IPS-15b (cell line): ENCODE measurements around the gene SIGLEC1.

Experiments
- H3K27me3 ChIP-seq: one replicate; pipeline ENCODE4 v1.6.1; 2013; ENCODE audit warnings: low read length; ENCODE audit not compliant: control insufficient read depth, insufficient read depth
- H3K36me3 ChIP-seq: one replicate; pipeline ENCODE4 v1.6.1; 2013; ENCODE audit warnings: low read length; ENCODE audit not compliant: control insufficient read depth, insufficient read depth
- H3K4me1 ChIP-seq: one replicate; pipeline ENCODE4 v1.6.1; 2013; ENCODE audit warnings: mild to moderate bottlenecking, low read length; ENCODE audit not compliant: control insufficient read depth, insufficient read depth
- H3K4me3 ChIP-seq: one replicate; pipeline ENCODE4 v1.5.1; 2013; ENCODE audit warnings: low read depth, low read length
- H3K9ac ChIP-seq: one replicate; pipeline ENCODE4 v1.6.1; 2013; ENCODE audit warnings: low read depth, mild to moderate bottlenecking, low read length
- H3K9me3 ChIP-seq: one replicate; pipeline ENCODE4 v1.6.1; 2013; ENCODE audit warnings: mild to moderate bottlenecking, low read length; ENCODE audit not compliant: control insufficient read depth, insufficient read depth

SIGLEC1 gene

DNA sequence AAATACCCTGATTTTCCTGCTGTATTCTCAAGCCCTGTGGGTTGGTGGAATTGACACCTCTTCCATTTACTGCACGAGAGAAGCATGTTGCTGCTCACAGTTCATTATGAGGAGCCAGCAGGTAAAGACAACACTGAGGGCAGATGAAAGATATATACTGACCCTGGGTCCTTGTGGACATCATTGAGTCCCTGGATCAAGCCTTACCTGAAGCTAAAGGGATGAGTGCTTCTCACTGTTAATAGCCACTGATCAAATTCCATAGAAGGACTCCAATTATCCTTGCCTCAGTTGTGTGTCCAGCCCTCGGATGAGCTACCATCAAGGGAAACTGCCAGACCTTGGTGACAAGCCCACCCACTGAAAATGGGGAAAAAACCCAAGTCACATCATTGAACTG is 7.7 kb upstream of the SIGLEC1 start:
- Histone ChIP-seq H3K27me3 (no peaks in the 10 kb centered on the region), H3K4me1 (no peaks in the 10 kb centered on the region), H3K9me3 (no peaks in the 10 kb centered on the region), H3K4me3 (no peak overlapping the region), H3K9ac (no peak overlapping the region), H3K36me3 (no peaks in the 10 kb centered on the region)

DNA sequence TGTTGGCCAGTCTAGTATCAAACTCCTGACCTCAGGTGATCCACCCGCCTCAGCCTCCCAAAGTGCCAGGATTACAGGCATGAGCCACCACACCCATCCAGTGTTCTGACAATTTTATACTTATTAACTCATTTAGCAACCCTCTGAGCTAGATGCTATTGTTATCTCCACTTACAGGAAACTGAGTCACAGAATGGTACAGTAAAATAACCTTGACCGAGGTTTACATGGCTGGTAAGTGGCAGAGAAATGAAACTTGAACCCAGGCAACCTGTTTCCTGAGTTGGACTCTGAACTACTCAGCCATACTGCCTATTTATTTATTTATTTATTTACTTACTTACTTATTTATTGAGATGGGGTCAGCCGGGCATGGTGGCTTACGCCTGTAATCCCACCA is 6.6 kb upstream of the SIGLEC1 start:
- Histone ChIP-seq H3K9ac (no peak overlapping the region), H3K4me1 (no peaks in the 10 kb centered on the region), H3K9me3 (no peaks in the 10 kb centered on the region), H3K36me3 (no peaks in the 10 kb centered on the region), H3K4me3 (no peak overlapping the region), H3K27me3 (no peaks in the 10 kb centered on the region)

DNA sequence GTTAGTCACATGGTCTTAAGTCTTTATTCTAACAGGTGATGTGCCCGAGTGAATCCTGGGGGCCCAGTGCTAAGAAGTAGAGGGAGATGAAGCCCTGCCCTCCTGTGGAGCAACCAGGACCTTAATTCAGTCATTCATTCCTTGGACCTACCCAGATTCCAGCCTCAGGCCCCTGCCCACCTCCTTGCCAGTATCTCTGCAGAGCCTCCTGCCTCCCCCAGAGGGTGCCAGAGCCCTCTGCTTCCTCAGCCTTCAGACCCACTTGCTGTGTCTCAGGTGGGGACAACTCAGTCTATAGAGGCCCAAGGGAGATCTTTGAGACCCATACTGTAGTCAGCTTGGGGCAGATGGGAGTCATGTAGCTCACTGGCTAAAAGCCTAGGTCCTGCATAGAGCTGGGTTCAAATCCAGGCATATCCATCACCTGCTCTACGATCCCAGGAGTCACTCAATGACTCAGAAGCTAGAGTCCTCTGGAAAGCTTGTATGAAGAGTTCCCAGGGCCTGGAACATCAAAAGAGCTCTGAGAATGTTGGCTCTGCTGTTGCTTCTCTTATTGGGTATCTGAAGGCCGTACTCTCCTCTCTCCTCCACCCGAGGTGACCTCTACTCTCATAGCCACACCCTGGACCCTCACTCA is 3.9 kb upstream of the SIGLEC1 start:
- H3K9ac ChIP-seq, result no peak overlapping the region
- H3K4me1 ChIP-seq, result no peaks in the 10 kb centered on the region
- H3K4me3 ChIP-seq, result no peak overlapping the region
- no peaks in the 10 kb centered on the region for H3K36me3 ChIP-seq
- H3K9me3 ChIP-seq, result no peaks in the 10 kb centered on the region
- no peaks in the 10 kb centered on the region for H3K27me3 ChIP-seq

DNA sequence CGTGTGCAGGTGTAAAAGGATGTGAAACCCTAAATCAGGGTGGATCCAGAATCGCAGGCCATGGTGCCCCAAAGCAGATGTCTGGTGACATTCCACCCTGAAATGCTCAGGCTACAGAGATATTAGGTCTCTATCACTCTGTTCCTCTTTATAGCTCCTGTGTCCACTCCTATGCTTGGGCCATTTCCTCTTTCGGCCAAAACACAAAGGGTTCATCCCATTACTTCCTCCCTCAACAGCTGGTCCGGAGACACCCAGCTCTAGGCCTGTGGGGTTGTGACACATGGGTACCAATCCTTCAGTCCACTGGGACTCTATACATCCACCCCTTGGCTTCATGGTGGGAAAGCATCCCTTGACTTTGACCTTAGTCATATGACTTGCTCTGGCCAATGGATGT is 1.7 kb upstream of the SIGLEC1 start:
- Histone ChIP-seq H3K9me3 (no peaks in the 10 kb centered on the region), H3K36me3 (no peaks in the 10 kb centered on the region), H3K27me3 (no peaks in the 10 kb centered on the region), H3K9ac (no peak overlapping the region), H3K4me1 (no peaks in the 10 kb centered on the region), H3K4me3 (no peak overlapping the region)

DNA sequence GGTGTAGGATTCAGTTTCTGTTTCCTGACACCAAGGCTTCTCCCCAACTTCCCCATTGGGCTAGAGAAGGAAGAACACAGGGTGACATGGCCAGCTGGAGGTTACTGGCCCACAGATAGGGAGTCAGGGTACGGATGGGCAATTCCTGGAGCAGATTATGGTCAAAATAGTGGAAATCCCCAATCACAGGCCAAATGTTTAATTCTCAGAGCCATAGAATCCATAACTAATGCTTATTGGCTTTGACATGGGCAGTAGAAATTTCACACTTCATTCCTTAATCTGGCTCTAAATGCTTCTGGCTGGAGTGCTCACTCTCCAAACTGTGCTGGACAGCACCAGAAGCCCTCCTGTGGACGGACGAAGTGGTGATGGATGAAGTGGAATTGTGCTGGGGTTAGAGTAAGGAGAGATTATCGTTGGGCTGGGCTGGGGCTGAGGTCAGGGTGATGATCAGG is 887 bp downstream of the SIGLEC1 start:
- Histone ChIP-seq H3K4me3 (no peak overlapping the region), H3K4me1 (no peaks in the 10 kb centered on the region), H3K9me3 (no peaks in the 10 kb centered on the region), H3K27me3 (no peaks in the 10 kb centered on the region), H3K36me3 (no peaks in the 10 kb centered on the region), H3K9ac (no peak overlapping the region)

DNA sequence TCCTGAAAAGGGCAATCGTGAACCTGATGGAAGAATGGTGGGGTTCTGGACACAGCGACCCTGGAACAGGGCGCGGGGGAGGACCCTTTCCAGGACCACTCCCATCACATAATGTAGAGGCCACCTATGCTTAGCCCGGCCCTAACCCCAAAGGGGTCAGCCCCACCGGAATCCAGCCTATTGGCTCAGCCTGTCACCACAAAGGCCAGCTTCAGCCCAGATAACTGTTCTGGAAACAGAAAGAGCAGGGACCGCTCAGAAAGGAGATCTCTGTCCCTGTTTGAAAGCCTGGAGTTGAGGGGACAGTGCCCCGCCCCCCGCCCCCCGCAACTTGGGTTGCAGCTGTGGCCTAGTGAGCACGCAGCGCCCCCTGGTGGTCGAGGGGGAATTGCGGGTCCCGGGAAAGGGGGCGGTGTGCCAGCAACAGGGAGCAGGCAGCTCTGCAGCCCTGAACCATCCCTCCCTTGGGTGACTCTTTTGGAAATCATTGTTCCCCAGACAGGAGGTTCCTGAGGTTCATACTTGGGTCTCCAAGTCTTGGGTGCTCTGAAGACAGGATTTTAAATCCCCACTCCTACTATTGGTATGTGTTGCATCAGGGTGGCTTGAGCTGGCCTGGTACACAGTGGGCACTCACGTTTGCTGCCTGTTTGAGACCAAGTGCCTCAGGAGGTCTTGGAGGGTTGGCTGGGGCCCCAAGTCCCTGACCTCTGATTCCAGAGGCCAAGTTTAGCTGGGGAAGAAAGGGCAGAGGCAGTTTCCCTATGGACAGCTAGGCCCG is 1.5 kb downstream of the SIGLEC1 start:
- H3K4me3 ChIP-seq, result no peak overlapping the region
- H3K9ac ChIP-seq, result no peak overlapping the region
- H3K36me3 ChIP-seq, result no peaks in the 10 kb centered on the region
- H3K4me1 ChIP-seq, result no peaks in the 10 kb centered on the region
- H3K9me3 ChIP-seq, result no peaks in the 10 kb centered on the region
- no peaks in the 10 kb centered on the region for H3K27me3 ChIP-seq

DNA sequence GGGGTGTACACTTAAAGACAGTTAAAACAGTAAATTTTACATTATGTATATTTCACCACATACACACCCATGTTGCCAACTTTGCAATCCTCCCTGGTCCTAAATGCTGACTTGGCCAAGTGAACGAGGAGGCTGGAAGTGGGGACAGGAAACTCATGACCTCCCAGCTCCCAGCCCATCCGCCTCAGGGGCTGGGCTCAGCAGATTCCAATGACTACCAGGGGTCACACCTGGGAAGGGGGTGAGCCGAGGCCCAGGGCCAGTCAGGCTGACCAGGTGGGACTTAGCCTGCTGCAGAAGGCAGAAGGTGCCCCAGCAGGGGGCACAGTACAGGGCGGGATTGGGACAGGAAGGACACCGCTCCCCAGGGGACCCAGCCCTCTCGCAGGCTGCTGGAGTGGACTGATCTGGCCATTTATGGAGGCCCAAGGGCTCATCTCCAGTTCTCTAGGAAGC is 2.4 kb downstream of the SIGLEC1 start:
- H3K27me3 ChIP-seq, result no peaks in the 10 kb centered on the region
- no peaks in the 10 kb centered on the region for H3K9me3 ChIP-seq
- no peak overlapping the region for H3K4me3 ChIP-seq
- no peak overlapping the region for H3K9ac ChIP-seq
- H3K36me3 ChIP-seq, result no peaks in the 10 kb centered on the region
- no peaks in the 10 kb centered on the region for H3K4me1 ChIP-seq

DNA sequence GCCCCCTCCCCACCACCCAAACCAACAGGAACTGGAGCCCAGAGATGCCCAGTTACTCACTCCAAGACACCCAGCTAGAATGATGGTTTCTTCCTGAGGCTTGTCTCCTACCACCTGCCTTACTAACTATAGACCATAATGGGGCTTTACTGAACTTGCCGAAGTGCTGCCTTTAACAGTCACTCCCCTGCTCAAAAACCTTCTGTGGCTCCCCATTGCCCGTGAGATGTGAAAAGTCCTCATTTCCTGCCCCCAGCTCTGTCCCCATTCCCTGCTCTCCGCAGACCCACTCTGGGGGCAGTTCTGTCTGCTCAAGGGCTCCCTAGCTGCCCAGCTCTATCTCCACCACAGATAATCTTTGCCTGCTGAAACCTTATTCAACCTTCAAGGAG is 4.9 kb downstream of the SIGLEC1 start:
- Histone ChIP-seq H3K9ac (no peak overlapping the region), H3K4me1 (no peaks in the 10 kb centered on the region), H3K27me3 (no peaks in the 10 kb centered on the region), H3K4me3 (no peak overlapping the region), H3K36me3 (no peaks in the 10 kb centered on the region), H3K9me3 (no peaks in the 10 kb centered on the region)

DNA sequence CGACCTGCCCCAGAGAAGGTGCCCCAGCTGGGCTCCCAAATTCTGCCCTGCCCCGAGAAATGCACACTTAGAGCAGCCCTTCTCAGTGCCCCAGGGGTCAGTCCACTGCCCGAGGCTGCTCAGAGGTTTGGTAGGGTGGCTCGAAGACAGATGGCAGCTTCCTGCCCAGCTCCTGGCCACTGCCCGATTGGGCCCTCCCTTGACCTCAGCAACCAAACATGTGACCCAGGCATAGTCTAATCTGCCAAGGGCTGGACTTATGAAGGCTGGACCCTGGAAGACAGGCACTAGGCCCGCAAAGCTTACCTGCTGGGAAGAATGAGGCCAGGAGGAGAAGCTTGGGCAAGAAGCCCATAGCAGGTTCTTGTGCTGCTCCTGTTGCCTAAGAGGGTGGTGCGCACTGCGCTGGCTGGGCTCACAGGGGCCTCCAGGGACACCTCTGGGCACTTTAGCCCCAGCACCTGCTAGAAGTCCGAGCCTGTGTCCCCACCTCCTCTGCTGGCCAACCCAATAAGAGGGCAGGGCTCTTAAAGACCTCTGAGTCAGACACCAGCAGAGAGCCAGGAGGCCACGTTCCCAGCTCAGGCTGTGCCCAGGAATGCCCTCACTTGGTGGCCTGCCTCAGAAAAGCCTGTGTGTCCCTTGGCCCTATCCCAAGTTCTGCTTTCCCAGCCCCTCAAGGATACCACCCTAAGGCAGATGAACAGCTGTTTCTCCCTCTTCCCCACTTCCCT is 5.5 kb downstream of the SIGLEC1 start:
- no peak overlapping the region for H3K9ac ChIP-seq
- no peaks in the 10 kb centered on the region for H3K27me3 ChIP-seq
- no peaks in the 10 kb centered on the region for H3K36me3 ChIP-seq
- no peaks in the 10 kb centered on the region for H3K4me1 ChIP-seq
- H3K9me3 ChIP-seq, result no peaks in the 10 kb centered on the region
- H3K4me3 ChIP-seq, result no peak overlapping the region

DNA sequence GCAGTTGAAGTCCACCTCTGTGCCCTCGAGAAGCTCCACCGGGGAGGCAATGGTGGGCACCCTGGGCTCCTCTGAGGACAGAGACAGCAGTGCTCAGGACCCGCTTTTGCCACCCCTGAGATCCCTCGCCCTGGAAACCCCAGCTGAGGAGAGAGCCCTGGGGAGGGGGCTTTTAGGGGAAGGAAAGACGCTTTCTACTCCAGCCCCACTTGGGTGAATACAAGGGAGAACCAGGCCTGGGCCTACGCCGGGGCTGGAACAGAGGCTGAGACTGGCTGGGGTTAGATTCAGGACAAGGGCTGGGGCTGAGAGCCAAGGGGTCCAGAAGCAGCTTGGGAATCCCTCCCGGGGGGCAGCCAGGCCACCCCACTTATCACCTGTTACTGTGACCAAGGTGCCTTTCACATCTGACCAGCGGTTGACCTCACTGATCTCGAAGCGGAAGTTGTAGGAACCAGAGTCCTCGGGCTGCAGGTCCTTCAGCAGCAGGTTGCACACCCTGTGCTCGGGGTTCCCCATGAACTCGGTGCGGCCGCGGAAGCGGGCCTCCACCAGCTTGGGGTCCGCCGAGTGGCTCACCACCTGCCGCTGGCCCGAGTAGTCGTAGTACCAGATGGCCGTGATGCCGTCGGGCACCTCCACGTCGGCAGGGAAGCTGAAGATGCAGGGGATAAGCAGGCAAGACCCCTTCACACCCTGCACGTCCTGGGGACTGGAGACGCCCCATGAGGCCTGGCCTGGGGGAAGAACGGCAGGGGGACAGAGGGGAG is 6.2 kb downstream of the SIGLEC1 start:
- Histone ChIP-seq H3K4me3 (no peak overlapping the region), H3K9ac (no peak overlapping the region), H3K36me3 (no peaks in the 10 kb centered on the region), H3K27me3 (no peaks in the 10 kb centered on the region), H3K9me3 (no peaks in the 10 kb centered on the region), H3K4me1 (no peaks in the 10 kb centered on the region)

DNA sequence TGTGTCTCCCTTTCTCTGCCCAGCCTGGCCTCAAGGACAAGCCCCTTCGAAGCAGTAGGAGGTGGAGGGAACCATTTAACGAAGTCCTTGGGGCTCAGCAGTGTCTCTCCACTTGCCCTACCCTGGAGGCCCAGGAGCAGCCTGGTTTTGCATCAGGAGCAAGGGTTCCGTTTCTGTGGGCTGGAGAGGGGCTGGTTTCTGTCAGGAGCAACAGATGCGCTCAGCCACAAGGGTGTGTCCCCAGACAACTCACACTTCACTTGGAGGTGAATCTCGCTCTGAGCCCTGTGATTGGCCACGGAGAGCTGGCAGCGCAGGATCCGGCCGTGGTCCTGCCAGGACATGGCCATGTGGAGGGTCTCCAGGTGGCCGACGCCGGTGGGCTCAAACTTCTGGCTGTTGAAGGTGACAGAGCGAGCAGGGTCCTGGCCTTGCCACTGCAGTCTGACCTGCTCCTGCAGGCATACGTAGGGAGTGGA is 6.9 kb downstream of the SIGLEC1 start:
- Histone ChIP-seq H3K4me3 (no peak overlapping the region), H3K9me3 (no peaks in the 10 kb centered on the region), H3K4me1 (no peaks in the 10 kb centered on the region), H3K9ac (peak overlapping the region; percentile 37), H3K36me3 (no peaks in the 10 kb centered on the region), H3K27me3 (no peaks in the 10 kb centered on the region)
